Measurements from ENCODE around the gene C10orf95. TPM values are rescaled to one million over a fixed set of nuclear protein-coding genes. Genes with fewer than 3 reads are reported as not detected.

C10orf95 gene
- total RNA-seq, 1 experiment from 2014 or later: 0.21 TPM

DNA sequence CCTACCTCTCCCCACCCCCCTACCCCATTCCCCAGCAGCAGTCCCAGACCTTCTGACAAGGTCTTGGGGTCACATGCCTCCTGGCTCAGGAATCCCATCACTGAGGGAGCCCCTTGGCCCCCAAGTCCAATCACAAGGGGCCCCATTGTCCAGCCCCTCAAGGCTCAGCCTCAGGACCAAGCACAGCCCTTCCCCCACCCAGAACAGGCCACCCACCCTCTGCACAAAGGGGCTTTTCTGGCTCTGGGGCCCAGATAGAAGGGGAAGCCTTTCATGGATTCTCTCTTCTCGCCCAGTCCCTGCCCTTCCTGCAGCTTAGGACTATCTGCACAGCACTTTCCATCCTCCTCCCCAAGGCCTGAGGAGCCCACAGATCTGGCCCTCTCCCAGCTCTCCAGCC, 25.9 kb downstream of the C10orf95 start:
- H3K36me3 ChIP-seq (ENCODE audit: control insufficient read depth, insufficient read depth, low read length): peaks cover 6% of the 10 kb centered on the region; the same call in 1 of the 2 replicates
- intact Hi-C loops (cut with micrococcal nuclease; ENCODE audit: unreplicated experiment) (no loop called here), in situ Hi-C loops (cut with HindIII; ENCODE audit: low pct_unique_long_range_greater_than_20kb, low sequenced_read_pairs) (no loop called here)
- TF ChIP-seq TCF7L2 (IDR thresholded peaks at IDR 0.05; ENCODE audit: low read depth, low read length): no peak
- no peak for TF ChIP-seq SIN3A (IDR thresholded peaks at IDR 0.05; ENCODE audit: borderline replicate concordance, insufficient read depth, low read depth, low read length)
- TF ChIP-seq POLR2AphosphoS5 (IDR thresholded peaks at IDR 0.05; ENCODE audit: low read depth, low read length): no peak
- TF ChIP-seq, protein P1, sequence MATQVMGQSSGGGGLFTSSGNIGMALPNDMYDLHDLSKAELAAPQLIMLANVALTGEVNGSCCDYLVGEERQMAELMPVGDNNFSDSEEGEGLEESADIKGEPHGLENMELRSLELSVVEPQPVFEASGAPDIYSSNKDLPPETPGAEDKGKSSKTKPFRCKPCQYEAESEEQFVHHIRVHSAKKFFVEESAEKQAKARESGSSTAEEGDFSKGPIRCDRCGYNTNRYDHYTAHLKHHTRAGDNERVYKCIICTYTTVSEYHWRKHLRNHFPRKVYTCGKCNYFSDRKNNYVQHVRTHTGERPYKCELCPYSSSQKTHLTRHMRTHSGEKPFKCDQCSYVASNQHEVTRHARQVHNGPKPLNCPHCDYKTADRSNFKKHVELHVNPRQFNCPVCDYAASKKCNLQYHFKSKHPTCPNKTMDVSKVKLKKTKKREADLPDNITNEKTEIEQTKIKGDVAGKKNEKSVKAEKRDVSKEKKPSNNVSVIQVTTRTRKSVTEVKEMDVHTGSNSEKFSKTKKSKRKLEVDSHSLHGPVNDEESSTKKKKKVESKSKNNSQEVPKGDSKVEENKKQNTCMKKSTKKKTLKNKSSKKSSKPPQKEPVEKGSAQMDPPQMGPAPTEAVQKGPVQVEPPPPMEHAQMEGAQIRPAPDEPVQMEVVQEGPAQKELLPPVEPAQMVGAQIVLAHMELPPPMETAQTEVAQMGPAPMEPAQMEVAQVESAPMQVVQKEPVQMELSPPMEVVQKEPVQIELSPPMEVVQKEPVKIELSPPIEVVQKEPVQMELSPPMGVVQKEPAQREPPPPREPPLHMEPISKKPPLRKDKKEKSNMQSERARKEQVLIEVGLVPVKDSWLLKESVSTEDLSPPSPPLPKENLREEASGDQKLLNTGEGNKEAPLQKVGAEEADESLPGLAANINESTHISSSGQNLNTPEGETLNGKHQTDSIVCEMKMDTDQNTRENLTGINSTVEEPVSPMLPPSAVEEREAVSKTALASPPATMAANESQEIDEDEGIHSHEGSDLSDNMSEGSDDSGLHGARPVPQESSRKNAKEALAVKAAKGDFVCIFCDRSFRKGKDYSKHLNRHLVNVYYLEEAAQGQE (IDR thresholded peaks at IDR 0.05; ENCODE audit: insufficient read depth in 1 of 2, low read depth in 2 of 2, low read length in 1 of 2): no peak
- TF ChIP-seq CTCF (IDR thresholded peaks at IDR 0.05): no peak
- CTCF ChIA-PET: interaction anchor here (0.9 kb wide), 1 partner anchor 20 kb away, joined by 10 read pairs; no protein-coding TSS in a partner anchor
- H3K27ac ChIP-seq (ENCODE audit: low read length): no peak overlapping the region
- no peaks in the 10 kb centered on the region for H3K27me3 ChIP-seq (ENCODE audit: control insufficient read depth, insufficient read depth, low read length)
- H3K4me1 ChIP-seq (ENCODE audit: control insufficient read depth, insufficient read depth, low read length): peaks cover 11% of the 10 kb centered on the region
- DNase-seq (ENCODE audit: low read depth, low spot score) (no peak), ATAC-seq (no peak)
- no peaks in the 10 kb centered on the region for H3K9me3 ChIP-seq (ENCODE audit: control insufficient read depth, insufficient read depth, low read depth, low read length)
- POLR2A ChIA-PET: interaction anchor here (0.6 kb wide), 1 partner anchor 155 kb away, joined by 11 read pairs; no protein-coding TSS in a partner anchor
- H3K4me3 ChIP-seq (ENCODE audit: low read depth in 2 of 2, low read length in 2 of 2): no peak overlapping the region
- no TSS peak for BruUV-seq (replicated peaks)

DNA sequence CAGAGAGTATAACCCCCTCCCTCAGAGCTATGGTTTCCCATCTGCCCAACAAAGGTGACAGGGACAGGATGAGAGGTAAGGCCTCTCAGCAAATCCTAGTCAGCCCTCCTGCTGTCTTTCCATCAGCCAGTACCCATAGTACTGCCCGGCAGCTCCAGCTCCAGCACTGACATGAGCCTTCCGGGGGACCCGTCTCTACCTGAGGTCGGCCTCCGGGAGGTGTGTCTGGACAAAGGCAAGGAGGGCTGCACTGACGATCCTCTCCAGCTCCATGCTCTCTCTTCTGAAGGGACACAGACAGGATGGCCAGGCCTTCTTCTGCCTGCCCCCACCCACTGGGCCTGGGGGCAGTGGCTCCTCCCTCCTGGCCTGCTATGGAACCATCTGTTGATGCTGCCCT, 26.4 kb downstream of the C10orf95 start:
- no peaks in the 10 kb centered on the region for H3K9me3 ChIP-seq (ENCODE audit: control insufficient read depth, insufficient read depth, low read depth, low read length)
- intact Hi-C loops (cut with micrococcal nuclease; ENCODE audit: unreplicated experiment): no loop called here
- no peak overlapping the region for H3K27ac ChIP-seq (ENCODE audit: low read length)
- H3K4me3 ChIP-seq (ENCODE audit: low read depth in 2 of 2, low read length in 2 of 2): no peak overlapping the region
- H3K27me3 ChIP-seq (ENCODE audit: control insufficient read depth, insufficient read depth, low read length): no peaks in the 10 kb centered on the region
- no peak for TF ChIP-seq POLR2AphosphoS5 (IDR thresholded peaks at IDR 0.05; ENCODE audit: low read depth, low read length)
- no peak for TF ChIP-seq TCF7L2 (IDR thresholded peaks at IDR 0.05; ENCODE audit: low read depth, low read length)
- no peak for TF ChIP-seq CTCF (IDR thresholded peaks at IDR 0.05)
- TF ChIP-seq, protein P1 (IDR thresholded peaks at IDR 0.05; ENCODE audit: insufficient read depth in 1 of 2, low read depth in 2 of 2, low read length in 1 of 2): no peak
- no peak for TF ChIP-seq SIN3A (IDR thresholded peaks at IDR 0.05; ENCODE audit: borderline replicate concordance, insufficient read depth, low read depth, low read length)
- DNase-seq (ENCODE audit: low read depth, low spot score) (no peak), ATAC-seq (no peak)
- ChIA-PET CTCF (no interaction called here), POLR2A (no interaction called here)
- peaks cover 8% of the 10 kb centered on the region; the same call in 1 of the 2 replicates for H3K36me3 ChIP-seq (ENCODE audit: control insufficient read depth, insufficient read depth, low read length)
- in situ Hi-C loops (cut with HindIII; ENCODE audit: low pct_unique_long_range_greater_than_20kb, low sequenced_read_pairs): no loop called here
- BruUV-seq (replicated peaks): no TSS peak
- peaks cover 11% of the 10 kb centered on the region for H3K4me1 ChIP-seq (ENCODE audit: control insufficient read depth, insufficient read depth, low read length)

All from Panc1 (cell line).